BJ (cell line): ENCODE measurements around the gene B4GALT7. TPM values are rescaled to one million over a fixed set of nuclear protein-coding genes. Genes with fewer than 3 reads are reported as not detected.
"Not testable (repeated sequence)": the region's sequence is repeated elsewhere in the genome, so short reads cannot be mapped to it uniquely, and the experiment has no call there.

Experiments
- CTCF ChIA-PET: fragments of 350-600 bp; formaldehyde crosslinking; extraction: SDS; loops from one replicate; lab custom pipeline; 2021; ENCODE audit warnings: antibody characterized with exemption, inconsistent platforms; lab: Yijun Ruan, JAX
- POLR2A ChIA-PET: fragments of 300-600 bp; sonication (Branson Sonifier 250); formaldehyde crosslinking; extraction: SDS; loops from one replicate; lab custom pipeline; 2021; ENCODE audit warnings: antibody characterized with exemption; lab: Charles Lee
- DNase-seq: peaks from one replicate; pipeline ENCODE4 v3.0.0-alpha.2; 2011; ENCODE audit warnings: low read depth
- H3K27me3 ChIP-seq: 2 replicates; pipeline ENCODE4 v1.6.0; 2011; ENCODE audit warnings: low read length; ENCODE audit not compliant: control insufficient read depth, insufficient read depth
- H3K36me3 ChIP-seq: 2 replicates; pipeline ENCODE4 v1.5.1; 2011; ENCODE audit warnings: low read length; ENCODE audit not compliant: control insufficient read depth, insufficient read depth
- H3K4me3 ChIP-seq: 2 replicates; pipeline ENCODE4 v1.5.1; 2011; ENCODE audit warnings: low read depth, mild to moderate bottlenecking, control low read depth, low read length
- polyA plus RNA-seq: library from polyadenylated mRNA; depleted of rRNA; stranded (reverse); fragments of >200 nt; gene quantifications from 2 replicates; pipeline ENCODE4 v1.2.3, GENCODE V29; 2011
- TF ChIP-seq, protein P1 (sequence below): IDR thresholded peaks from 2 replicates; pipeline ENCODE4 v1.5.1; 2011; ENCODE audit warnings: low read depth, mild to moderate bottlenecking, control low read depth, inconsistent platforms, low read length, moderate library complexity; ENCODE audit not compliant: insufficient read depth

B4GALT7 gene
- polyA plus RNA-seq, 1 experiment = 39.5 TPM

DNA sequence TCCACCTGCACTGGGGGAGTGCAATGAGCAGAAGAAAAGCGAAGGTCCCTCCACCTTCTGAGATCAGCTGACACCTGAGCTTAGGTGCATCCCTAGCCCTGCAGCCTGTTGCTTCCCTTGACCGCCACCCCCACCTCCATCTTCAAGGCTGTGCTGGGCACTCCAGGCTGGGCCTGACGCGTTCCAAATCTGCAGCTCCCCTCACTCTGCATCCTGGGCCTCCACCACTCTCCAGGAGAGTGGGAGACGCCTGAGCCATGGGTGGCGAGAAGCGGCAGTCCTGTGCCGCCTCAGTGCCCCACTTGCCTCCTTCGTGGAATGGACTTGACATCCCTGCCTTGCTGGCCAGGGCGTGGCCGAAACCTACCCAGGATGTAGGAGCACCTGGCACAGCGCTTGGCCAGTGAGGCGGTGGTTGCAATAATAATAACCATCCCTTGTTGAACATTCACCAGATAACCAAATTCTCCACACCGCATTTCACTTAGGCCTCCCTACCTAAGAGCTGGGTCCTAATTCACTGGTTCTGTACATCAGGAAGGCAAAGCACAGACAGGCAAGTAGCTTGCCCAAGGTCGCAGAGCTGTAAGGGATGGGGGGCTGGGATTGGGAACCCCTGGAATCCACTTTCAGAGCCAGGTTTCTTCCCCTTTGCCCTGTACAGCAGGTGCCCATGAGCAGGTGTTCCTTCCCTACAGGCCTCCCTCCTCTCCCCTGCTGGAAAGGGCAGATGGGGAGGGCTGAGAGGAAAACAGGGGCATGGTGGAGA lies 11.7 kb downstream of the B4GALT7 start:
- Histone ChIP-seq H3K27me3 (no peaks in the 10 kb centered on the region), H3K36me3 (peaks cover 12% of the 10 kb centered on the region), H3K4me3 (no peak overlapping the region)
- CTCF ChIA-PET = no interaction called here
- no peak for DNase-seq
- TF ChIP-seq, protein P1, sequence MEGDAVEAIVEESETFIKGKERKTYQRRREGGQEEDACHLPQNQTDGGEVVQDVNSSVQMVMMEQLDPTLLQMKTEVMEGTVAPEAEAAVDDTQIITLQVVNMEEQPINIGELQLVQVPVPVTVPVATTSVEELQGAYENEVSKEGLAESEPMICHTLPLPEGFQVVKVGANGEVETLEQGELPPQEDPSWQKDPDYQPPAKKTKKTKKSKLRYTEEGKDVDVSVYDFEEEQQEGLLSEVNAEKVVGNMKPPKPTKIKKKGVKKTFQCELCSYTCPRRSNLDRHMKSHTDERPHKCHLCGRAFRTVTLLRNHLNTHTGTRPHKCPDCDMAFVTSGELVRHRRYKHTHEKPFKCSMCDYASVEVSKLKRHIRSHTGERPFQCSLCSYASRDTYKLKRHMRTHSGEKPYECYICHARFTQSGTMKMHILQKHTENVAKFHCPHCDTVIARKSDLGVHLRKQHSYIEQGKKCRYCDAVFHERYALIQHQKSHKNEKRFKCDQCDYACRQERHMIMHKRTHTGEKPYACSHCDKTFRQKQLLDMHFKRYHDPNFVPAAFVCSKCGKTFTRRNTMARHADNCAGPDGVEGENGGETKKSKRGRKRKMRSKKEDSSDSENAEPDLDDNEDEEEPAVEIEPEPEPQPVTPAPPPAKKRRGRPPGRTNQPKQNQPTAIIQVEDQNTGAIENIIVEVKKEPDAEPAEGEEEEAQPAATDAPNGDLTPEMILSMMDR = no peak
- POLR2A ChIA-PET = no interaction called here

DNA sequence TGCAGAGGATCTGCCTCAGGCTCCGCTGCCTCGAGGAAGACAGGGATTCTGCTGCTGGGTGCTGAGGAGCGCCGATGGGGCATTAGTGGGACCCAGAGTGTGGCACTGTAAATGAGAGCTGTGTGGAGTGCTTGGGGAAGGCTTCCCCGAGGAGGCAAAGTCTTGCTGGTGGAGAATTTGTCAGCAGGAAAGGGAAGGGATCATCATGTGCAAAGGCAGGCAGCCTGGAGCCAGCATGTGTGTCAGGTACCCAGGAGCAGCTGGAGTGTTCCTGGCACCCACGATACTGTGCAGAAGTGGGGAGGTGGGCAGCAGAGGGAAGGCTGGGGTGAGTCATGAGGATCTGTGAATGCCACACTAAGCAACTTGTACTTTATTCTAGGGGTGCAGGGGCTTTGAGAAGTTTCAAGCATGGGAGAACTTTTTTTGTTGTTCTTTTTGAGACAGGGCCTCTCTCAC lies 12.3 kb downstream of the B4GALT7 start:
- H3K36me3 ChIP-seq = peaks cover 12% of the 10 kb centered on the region
- no peaks in the 10 kb centered on the region for H3K27me3 ChIP-seq
- POLR2A ChIA-PET = no interaction called here
- DNase-seq = no peak
- TF ChIP-seq, protein P1 = no peak
- CTCF ChIA-PET = interaction anchor here (1.4 kb wide), 1 partner anchor 11 kb away, joined by 4 read pairs; no protein-coding TSS in a partner anchor
- no peak overlapping the region for H3K4me3 ChIP-seq

DNA sequence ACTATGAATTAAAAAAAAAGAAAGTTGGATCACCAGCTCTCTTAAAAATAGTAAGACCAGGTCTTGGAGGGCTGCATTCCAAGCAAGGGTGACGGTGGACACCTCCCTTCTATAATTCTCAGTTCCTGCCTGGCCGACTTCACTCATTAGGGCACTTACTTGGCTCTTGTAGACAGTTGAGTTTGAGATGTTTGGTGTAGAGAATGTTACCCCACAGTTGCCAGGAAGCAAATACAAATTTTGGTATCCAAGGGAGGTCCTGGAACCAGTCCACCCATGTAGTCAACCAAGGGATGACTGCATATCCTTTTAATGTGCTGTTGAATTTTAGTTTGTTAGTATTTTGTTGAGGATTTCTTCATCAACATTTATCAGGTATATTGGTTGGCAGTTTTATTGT lies 20.6 kb downstream of the B4GALT7 start:
- H3K4me3 ChIP-seq = no peak overlapping the region
- H3K36me3 ChIP-seq = peaks cover 13% of the 10 kb centered on the region
- no peak for DNase-seq
- ChIA-PET CTCF (interaction anchor here (2.4 kb wide), 1 partner anchor 14 kb away, joined by 14 read pairs; no protein-coding TSS in a partner anchor), POLR2A (no interaction called here)
- no peaks in the 10 kb centered on the region for H3K27me3 ChIP-seq
- TF ChIP-seq, protein P1 = no peak

DNA sequence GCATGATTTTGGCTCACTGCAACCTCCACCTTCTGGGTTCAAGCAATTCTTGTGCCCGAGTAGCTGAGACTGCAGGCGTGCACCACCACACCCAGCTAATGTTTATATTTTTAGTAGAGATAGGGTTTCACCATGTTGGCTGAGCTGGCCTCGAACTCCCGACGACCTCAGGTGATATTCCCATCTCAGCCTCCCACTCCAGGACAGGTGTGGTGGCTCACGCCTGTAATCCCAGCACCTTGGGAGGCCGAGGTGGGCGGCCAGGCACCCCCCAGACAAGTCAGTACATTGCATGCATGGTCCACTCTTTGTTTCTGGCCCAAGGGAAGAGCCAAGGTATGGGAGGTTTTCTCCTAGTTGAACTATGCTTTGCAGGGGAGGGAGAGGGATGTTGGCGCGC lies 24.2 kb downstream of the B4GALT7 start:
- DNase-seq, CTCF ChIA-PET, H3K36me3 ChIP-seq, POLR2A ChIA-PET, H3K4me3 ChIP-seq, H3K27me3 ChIP-seq: not testable (repeated sequence)

DNA sequence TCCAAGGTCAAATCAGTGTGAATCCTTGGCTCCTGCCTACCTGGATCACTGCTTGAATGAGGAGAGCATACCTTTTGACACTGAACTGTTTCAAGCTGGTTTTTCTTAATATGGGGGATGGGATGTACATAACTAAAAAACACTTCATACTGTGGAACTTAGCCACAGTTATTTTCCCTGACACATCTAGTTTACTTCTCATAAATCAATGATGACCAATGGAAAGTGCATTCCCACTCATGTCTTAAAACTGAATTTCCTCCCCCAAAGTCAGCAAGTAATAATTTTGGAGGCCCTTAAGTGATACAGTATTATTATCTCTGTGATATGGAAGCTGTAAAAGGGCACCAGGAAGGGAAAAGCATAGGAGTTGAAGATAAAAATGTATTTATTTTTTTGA lies 30.3 kb downstream of the B4GALT7 start:
- H3K36me3 ChIP-seq, H3K4me3 ChIP-seq, H3K27me3 ChIP-seq: not testable (repeated sequence)
- peak; percentile 25 for DNase-seq
- POLR2A ChIA-PET = interaction anchor here (0.7 kb wide), 2 partner anchors 21 to 132 kb away, joined by 3 read pairs; no protein-coding TSS in a partner anchor
- CTCF ChIA-PET = interaction anchor here (0.6 to 1.1 kb wide), 2 partner anchors 23 to 29 kb away, joined by 3 to 4 read pairs; no protein-coding TSS in a partner anchor

DNA sequence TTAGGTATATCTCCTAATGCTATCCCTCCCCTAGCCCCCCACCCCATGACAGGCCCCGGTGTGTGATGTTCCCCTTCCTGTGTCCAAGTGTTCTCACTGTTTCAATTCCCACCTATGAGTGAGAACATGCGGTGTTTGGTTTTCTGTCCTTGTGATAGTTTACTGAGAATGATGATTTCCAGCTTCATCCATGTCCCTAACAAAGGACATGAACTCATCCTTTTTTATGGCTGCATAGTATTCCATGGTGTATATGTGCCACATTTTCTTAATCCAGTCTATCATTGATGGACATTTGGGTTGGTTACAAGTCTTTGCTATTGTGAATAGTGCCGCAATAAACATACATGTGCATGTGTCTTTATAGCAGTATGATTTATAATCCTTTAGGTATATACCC lies 35.0 kb downstream of the B4GALT7 start:
- CTCF ChIA-PET, POLR2A ChIA-PET, H3K4me3 ChIP-seq, H3K27me3 ChIP-seq, H3K36me3 ChIP-seq, DNase-seq: not testable (repeated sequence)

DNA sequence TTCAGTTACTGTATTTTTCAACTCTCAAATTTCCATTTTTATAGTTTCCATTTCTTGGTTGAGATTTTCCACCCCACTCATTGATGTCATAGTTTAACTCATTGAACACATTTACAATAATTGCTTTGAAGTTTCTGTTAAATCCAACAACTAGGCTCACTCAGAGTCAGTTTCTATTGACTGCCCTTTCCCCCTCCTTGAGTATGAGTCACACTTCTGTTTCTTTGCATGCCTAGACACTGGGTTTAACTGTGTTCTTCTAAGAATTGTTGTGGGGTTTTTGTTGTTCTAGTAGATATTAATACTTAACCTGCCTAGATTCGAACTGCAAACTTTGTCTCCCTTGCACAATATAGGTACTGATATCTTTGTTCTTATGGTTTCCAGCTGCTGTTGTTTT lies 45.5 kb downstream of the B4GALT7 start:
- CTCF ChIA-PET, H3K27me3 ChIP-seq, POLR2A ChIA-PET, H3K4me3 ChIP-seq, H3K36me3 ChIP-seq, DNase-seq: not testable (repeated sequence)

DNA sequence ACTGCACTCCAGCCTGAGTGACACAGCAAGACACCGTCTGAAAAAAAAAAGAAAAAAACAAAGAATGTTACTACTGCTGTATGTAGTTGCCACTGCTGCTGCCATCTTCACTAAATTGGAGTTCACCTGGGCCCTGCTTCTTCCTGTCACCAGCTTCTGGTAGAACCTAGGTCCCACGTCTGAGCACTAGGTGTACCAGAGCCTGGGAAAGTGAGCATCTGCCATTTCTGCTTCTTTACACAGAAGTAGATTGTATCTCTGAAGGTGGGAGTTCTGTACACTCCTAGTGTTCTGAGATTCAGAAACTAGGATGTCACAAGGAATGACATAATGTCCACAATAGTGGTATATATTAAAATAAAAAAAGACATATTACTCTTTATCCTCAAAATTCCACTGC lies 51.3 kb downstream of the B4GALT7 start:
- H3K27me3 ChIP-seq, H3K36me3 ChIP-seq, POLR2A ChIA-PET, DNase-seq, CTCF ChIA-PET, H3K4me3 ChIP-seq: not testable (repeated sequence)

DNA sequence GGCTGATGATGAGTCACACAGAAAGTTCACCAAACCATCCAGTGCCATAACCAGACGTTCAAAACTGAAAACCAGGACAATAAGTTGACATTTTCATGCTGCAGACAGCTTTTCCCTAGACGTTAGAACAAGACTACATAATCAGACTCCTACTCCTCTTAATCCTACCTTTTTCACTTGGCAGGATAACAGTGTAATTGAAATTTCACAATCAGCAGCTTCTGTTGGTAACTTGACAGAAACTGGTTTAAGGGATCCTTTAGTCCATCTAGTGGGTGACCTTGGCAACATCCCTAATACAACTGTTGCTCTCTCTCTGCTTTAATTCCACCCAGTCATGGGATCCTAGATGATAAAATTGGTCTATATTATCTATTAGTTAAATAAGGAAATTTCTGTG lies 57.9 kb downstream of the B4GALT7 start:
- H3K4me3 ChIP-seq, H3K27me3 ChIP-seq, POLR2A ChIA-PET, DNase-seq, H3K36me3 ChIP-seq, CTCF ChIA-PET: not testable (repeated sequence)

DNA sequence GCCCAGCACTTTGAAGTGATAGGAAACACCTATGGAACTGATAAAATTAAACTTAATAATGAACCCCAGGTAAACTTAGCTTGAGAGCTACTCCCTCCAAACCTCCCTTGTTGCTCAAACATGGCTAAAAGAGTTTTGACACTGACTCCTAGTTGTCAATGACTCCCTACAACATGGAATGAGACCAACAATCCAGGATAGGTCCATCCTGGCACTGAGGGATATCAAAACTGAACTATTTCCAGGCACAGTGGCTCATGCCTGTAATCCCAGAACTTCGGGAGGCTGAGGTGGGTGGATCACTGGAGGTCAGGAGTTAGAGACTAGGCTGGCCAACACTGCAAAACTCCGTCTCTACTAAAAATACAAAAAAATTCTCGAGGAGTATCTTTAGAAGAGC lies 58.6 kb downstream of the B4GALT7 start:
- H3K4me3 ChIP-seq, DNase-seq, H3K36me3 ChIP-seq, H3K27me3 ChIP-seq, POLR2A ChIA-PET: not testable (repeated sequence)
- CTCF ChIA-PET = interaction anchor here (0.6 kb wide), 1 partner anchor 28 kb away, joined by 3 read pairs; no protein-coding TSS in a partner anchor
